ENCODE data around the gene ARTN. TPM values are rescaled to one million over a fixed set of nuclear protein-coding genes. Genes with fewer than 3 reads are reported as not detected.

ARTN gene
- total and polyA plus RNA-seq, 9 of the 15 experiments (the other 6 are each of a cell fraction or from before 2014, with no cell fraction given): 0.06 to 0.38 TPM; not detected in 7

GRCh38 chr1:43938383-43938782 lies 4.8 kb downstream of the ARTN start:
- H3K79me2 ChIP-seq (ENCODE audit: control insufficient read depth, insufficient read depth, low read length): no peaks in the 10 kb centered on the region
- H4K20me1 ChIP-seq (replicated peaks; ENCODE audit: control insufficient read depth, insufficient read depth, low read length): 0 out of 2 replicates have a peak, but pooled peaks cover 3% of the 10 kb centered on the region
- no peak overlapping the region for H3K4me3 ChIP-seq
- peaks cover 4% of the 10 kb centered on the region; the same call in 2 of the 3 replicates for H3K36me3 ChIP-seq (ENCODE audit: control insufficient read depth, insufficient read depth, low read length)
- no TSS peak for BruUV-seq (replicated peaks)
- peaks cover 12 to 22% of the 10 kb centered on the region in 2 experiments; a peak in 4 of 5 replicates for H3K4me1 ChIP-seq (replicated peaks in 1 of 2; ENCODE audit: control insufficient read depth in 2 of 2, insufficient read depth in 2 of 2, low read length in 2 of 2)
- no peak overlapping the region for H3K4me2 ChIP-seq (ENCODE audit: insufficient read depth, low read length)
- TF ChIP-seq FOXA3 (CRISPR knock-in tag; conservative IDR thresholded peaks at IDR 0.05 in 1 of 2, IDR thresholded peaks at IDR 0.05 in 1 of 2): no peak
- no peak for TF ChIP-seq HEY1 (CRISPR knock-in tag; IDR thresholded peaks at IDR 0.05; ENCODE audit: borderline replicate concordance)
- no peak for TF ChIP-seq SMARCB1 (IDR thresholded peaks at IDR 0.05; ENCODE audit: insufficient read length, low read depth)
- TF ChIP-seq SNIP1 (IDR thresholded peaks at IDR 0.05; ENCODE audit: low read depth): no peak
- TF ChIP-seq CHD1 (IDR thresholded peaks at IDR 0.05; ENCODE audit: low read length): no peak
- no peak for TF ChIP-seq RBM17 (IDR thresholded peaks at IDR 0.05; ENCODE audit: borderline replicate concordance, low read depth, low read length)
- TF ChIP-seq ESRRB (CRISPR knock-in tag; IDR thresholded peaks at IDR 0.05; ENCODE audit: borderline replicate concordance): no peak
- TF ChIP-seq TOE1 (IDR thresholded peaks at IDR 0.05; ENCODE audit: borderline replicate concordance): no peak
- TF ChIP-seq TOE1 (CRISPR knock-in tag; IDR thresholded peaks at IDR 0.05; ENCODE audit: borderline replicate concordance, low read depth): no peak
- intact Hi-C loops (cut with micrococcal nuclease) (no loop called here), in situ Hi-C loops (cut with MboI) (loop anchor here (5.0 to 10.0 kb wide), 2 partner anchors 411 to 704 kb away; no protein-coding TSS in a partner anchor)
- no peak overlapping the region for H3K27ac ChIP-seq (ENCODE audit: extremely low read depth, low read depth, low read length)
- peak overlapping the region in 1 of 2 experiments; percentile 61; a peak in 1 of 4 replicates for H3K9ac ChIP-seq (ENCODE audit: insufficient read depth in 1 of 2, low read depth in 2 of 2, low read length in 2 of 2)
- peaks cover 9% of the 10 kb centered on the region for H3K9me1 ChIP-seq (ENCODE audit: control insufficient read depth, insufficient read depth, low read length)
- H2AFZ ChIP-seq (ENCODE audit: low read depth, low read length): no peak overlapping the region
- ChIA-PET POLR2A (interaction anchor here (0.8 kb wide), 1 partner anchor 175 kb away, joined by 4 read pairs; no protein-coding TSS in a partner anchor), CTCF (ENCODE audit: low intra/inter-chr PET ratio) (no interaction called here)
- FAIRE-seq: no peak
- DNase-seq (ENCODE audit: extremely low read depth in 1 of 4, low spot score in 3 of 4): no peak
- H3K9me3 ChIP-seq (replicated peaks; ENCODE audit: control insufficient read depth, insufficient read depth, low read depth, low read length): no peaks in the 10 kb centered on the region
- no peak for ATAC-seq
- no peaks in the 10 kb centered on the region for H3K27me3 ChIP-seq (ENCODE audit: control insufficient read depth in 2 of 2, insufficient read depth in 2 of 2, low read length in 2 of 2)
- WGBS (ENCODE audit: insufficient coverage, low coverage, missing lambda C conversion rate): 64% methylated on average over 10 of the region's 10 CpGs

Data from K562 (cell line).